Ovary (tissue), 9 donors: ENCODE data around the gene DACT3. TPM values are rescaled to one million over a fixed set of nuclear protein-coding genes. Genes with fewer than 3 reads are reported as not detected.

Source experiments
- DNase-seq, 5 donors: peaks; one replicate each; pipeline ENCODE4 v3.0.0-alpha.2; 2019 to 2020
- H3K27ac ChIP-seq, 2 donors: fragments of 200-600 bp; one replicate each; pipeline versions ENCODE4 v1.5.1 to v1.8.0; 2019 to 2022
- H3K27me3 ChIP-seq: fragments of 200-600 bp; one replicate; pipeline ENCODE4 v1.8.0; 2022
- H3K36me3 ChIP-seq: fragments of 200-600 bp; sonication (generic); one replicate; pipeline ENCODE4 v1.5.1; 2019
- H3K4me1 ChIP-seq: one replicate; pipeline ENCODE4 v1.8.1; 2013; ENCODE audit warnings: mild to moderate bottlenecking, moderate library complexity; ENCODE audit not compliant: insufficient read depth
- H3K4me3 ChIP-seq: fragments of 200-600 bp; sonication (generic); one replicate; pipeline ENCODE4 v1.5.1; 2017
- H3K9me3 ChIP-seq, 2 donors: fragments of 200-600 bp in 1 of 2; sonication (generic) in 1 of 2; one replicate each; pipeline versions ENCODE4 v1.5.1 to v1.8.1; 2013 to 2019; ENCODE audit warnings: mild to moderate bottlenecking in 1 of 2, moderate library complexity in 1 of 2
- EP300 ChIP-seq: sonication (generic); formaldehyde crosslinking; IDR thresholded peaks from one replicate; pipeline ENCODE4 v1.6.1; 2017; ENCODE audit warnings: antibody characterized with exemption
- POLR2A ChIP-seq: fragments of 450-650 bp; IDR thresholded peaks from one replicate; pipeline ENCODE4 v1.6.1; 2017; ENCODE audit warnings: antibody characterized with exemption, mild to moderate bottlenecking, moderate library complexity
- WGBS, 3 donors: extraction: QIAGEN DNeasy Blood & Tissue Kit in 1 of 3; methylation state at CpG; one replicate each; pipeline versions ENCODE4 v1.1.5 to v1.1.7; 2013 to 2017; 5-methylcytosine and 5-hydroxymethylcytosine counted together
- intact Hi-C, 4 donors: fragments of 100-400 bp; cut with DNase I; formaldehyde crosslinking; loops; one replicate each; pipeline versions ENCODE4 v1.11.0 to v1.15.1; 2022 to 2023
- polyA plus RNA-seq, 2 donors: library from polyadenylated mRNA; stranded (reverse); fragments of 200-250 nt in 1 of 2; fragments of 350-450 nt in 1 of 2; fragmentation: Illumina TruSeq in 1 of 2; extraction: RNeasy Lipid Tissue Mini Kit (QIAGEN cat#74804) in 1 of 2; gene quantifications; one replicate each; pipeline ENCODE4 v1.2.3, GENCODE V29; 2013 to 2014
- total RNA-seq, 7 donors: library from RNA; depleted of rRNA in 2 of 7; stranded (reverse); fragments of >200 nt in 2 of 7; fragmentation: NEBNext Ultra II Directional in 3 of 7; extraction: Animal tissue kit (Norgen Biotek cat#: 25700) in 3 of 7; gene quantifications; one replicate each; pipeline versions ENCODE4 v1.1.0 to v1.2.4, GENCODE V29; 2016 to 2023
- TF ChIP-seq, protein P1 (sequence below), 3 donors: fragments of 450-650 bp in 2 of 3; fragments of 200-600 bp in 1 of 3; IDR thresholded peaks; one replicate each; pipeline versions ENCODE4 v1.5.1 to v1.8.0; 2016 to 2022; ENCODE audit warnings: antibody characterized with exemption in 3 of 3, mild to moderate bottlenecking in 1 of 3
- donor health status: DM: no; HTN: no; CAD: no; lungs with moderate emphysema.
- donor health status: DM: no; HTN: no; CAD: no.
- donor health status: Bipolar disorder and iron deficiency.
- donor health status: DM: yes; HTN: yes; CAD: no.
- donor health status: DM: no; HTN: no; CAD: no.
- donor health status: DM: yes; HTN: yes; CAD: no.

The DACT3 gene
- total and polyA plus RNA-seq, 9 donors, result 7.6 to 56.5 (median 20.8) TPM

DNA sequence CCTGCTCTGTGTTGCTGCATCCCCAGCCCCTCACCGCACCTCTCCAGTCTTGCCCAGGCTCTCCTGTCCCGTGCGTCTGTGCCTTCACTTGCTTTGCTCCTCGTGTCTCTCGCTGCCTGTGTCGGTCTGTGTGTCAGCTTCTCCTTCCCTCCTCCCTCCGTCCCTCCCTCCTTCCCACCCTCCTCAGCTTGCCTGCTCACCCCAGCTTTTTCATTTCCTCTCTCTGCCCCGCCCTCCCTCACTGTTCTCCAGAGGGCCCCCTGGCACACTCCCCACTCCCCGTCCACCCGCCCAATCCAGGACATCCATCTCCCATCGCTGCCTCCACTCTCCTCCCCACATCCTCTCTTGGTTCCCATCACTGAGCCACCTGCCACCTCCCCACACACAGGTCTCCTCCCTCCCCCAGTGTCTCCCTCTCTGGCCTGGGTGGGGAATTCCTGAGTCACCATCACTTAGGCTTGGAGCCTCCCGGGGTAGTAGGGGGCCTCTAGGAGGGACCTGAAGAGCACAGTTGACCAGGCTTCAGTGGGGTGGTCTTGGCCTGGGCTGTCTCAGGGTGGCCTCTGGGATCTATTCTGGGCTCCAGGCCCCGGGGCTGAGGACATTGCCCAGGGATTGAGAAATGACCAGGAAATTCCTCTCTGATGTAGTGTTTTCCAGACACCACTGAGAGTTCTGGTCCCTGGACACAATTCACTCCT is 35.9 kb downstream of the DACT3 start, which contains the start of gene PTGIR:
Gene PTGIR (minus strand): TSS at position 132 of the 704 bp plus-strand sequence. CDS start 864 bp downstream, outside the sequence.
- peak; percentile 22 for TF ChIP-seq POLR2A
- TF ChIP-seq, protein P1, sequence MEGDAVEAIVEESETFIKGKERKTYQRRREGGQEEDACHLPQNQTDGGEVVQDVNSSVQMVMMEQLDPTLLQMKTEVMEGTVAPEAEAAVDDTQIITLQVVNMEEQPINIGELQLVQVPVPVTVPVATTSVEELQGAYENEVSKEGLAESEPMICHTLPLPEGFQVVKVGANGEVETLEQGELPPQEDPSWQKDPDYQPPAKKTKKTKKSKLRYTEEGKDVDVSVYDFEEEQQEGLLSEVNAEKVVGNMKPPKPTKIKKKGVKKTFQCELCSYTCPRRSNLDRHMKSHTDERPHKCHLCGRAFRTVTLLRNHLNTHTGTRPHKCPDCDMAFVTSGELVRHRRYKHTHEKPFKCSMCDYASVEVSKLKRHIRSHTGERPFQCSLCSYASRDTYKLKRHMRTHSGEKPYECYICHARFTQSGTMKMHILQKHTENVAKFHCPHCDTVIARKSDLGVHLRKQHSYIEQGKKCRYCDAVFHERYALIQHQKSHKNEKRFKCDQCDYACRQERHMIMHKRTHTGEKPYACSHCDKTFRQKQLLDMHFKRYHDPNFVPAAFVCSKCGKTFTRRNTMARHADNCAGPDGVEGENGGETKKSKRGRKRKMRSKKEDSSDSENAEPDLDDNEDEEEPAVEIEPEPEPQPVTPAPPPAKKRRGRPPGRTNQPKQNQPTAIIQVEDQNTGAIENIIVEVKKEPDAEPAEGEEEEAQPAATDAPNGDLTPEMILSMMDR (IDR thresholded peaks at IDR 0.05), result no peak
- TF ChIP-seq EP300, result peak; percentile 22
- DNase-seq, result peak in 1 of 5 donors; percentile 74
- H3K4me3 ChIP-seq, result no peak within 1 kb of the TSS
- no peaks in the 10 kb centered on the region for H3K9me3 ChIP-seq
- H3K4me1 ChIP-seq, result no peaks in the 10 kb centered on the region
- WGBS, 3 donors, result 25 to 43% (median 41%) methylated on average over 13 of the region's 13 CpGs
- intact Hi-C loops, result no loop called here
- peak within 1 kb of the TSS in 1 of 2 donors; percentile 21 for H3K27ac ChIP-seq
- no peaks in the 10 kb centered on the region for H3K27me3 ChIP-seq
- H3K36me3 ChIP-seq, result no peaks in the 10 kb centered on the region

DNA sequence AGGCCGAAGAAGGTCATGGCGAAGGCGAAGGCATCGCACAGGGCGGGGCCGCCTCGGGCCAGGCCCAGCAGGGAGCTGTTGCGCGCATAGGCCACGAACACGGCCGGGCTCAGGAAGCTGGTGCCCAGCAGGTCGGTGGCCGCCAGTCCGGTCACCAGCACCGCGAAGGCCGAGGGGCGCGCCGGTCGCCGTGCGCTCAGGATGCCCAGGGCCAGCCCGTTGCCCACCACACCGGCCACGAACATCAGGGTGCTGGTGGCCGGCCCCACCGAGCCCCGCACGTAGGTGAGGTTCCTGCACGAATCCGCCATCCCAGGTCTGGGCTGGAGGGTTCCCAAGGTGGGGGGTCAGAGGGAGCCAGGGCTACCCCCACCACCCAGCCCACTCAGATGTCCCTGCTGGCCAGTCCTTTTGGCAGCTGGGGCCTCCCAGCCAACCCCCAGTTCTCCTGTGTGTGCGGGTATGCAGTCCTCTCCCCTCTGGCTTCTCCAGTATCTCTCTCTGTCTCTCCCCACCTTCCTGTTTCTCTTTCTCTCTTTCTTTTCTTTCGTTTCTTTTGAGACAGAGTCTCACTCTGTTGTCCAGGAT is 37.0 kb downstream of the DACT3 start:
- intact Hi-C loops, result no loop called here
- Histone ChIP-seq H3K4me1 (no peaks in the 10 kb centered on the region), H3K9me3 (no peaks in the 10 kb centered on the region), H3K36me3 (no peaks in the 10 kb centered on the region), H3K4me3 (no peak overlapping the region), H3K27ac (no peak overlapping the region), H3K27me3 (no peaks in the 10 kb centered on the region)
- TF ChIP-seq, protein P1 (IDR thresholded peaks at IDR 0.05), result no peak
- no peak for TF ChIP-seq EP300
- no peak for TF ChIP-seq POLR2A
- DNase-seq, result no peak
- WGBS, 3 donors, result 80 to 91% (median 84%) methylated on average over 21 to 35 of the region's 35 CpGs

DNA sequence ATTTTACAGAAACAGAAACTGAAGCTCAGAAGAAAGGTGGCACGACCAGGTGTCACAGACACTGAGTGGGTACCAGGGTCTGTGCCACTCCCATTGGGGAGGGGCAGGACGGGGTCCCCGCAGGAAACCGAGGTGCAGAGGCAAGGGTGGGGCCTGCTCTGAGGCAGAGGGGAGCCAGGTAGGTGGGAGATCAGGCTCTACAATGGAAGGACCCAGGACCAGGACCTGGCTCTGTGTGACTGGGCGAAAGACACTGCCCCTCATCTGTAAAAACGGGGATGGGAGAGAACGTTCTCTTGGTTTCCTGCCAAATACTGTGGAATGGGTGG is 38.9 kb downstream of the DACT3 start:
- WGBS, 3 donors, result 59 to 74% (median 68%) methylated on average over 7 of the region's 7 CpGs
- TF ChIP-seq POLR2A, result no peak
- TF ChIP-seq, protein P1 (IDR thresholded peaks at IDR 0.05), result no peak
- no peak for TF ChIP-seq EP300
- H3K4me3 ChIP-seq, result no peak overlapping the region

DNA sequence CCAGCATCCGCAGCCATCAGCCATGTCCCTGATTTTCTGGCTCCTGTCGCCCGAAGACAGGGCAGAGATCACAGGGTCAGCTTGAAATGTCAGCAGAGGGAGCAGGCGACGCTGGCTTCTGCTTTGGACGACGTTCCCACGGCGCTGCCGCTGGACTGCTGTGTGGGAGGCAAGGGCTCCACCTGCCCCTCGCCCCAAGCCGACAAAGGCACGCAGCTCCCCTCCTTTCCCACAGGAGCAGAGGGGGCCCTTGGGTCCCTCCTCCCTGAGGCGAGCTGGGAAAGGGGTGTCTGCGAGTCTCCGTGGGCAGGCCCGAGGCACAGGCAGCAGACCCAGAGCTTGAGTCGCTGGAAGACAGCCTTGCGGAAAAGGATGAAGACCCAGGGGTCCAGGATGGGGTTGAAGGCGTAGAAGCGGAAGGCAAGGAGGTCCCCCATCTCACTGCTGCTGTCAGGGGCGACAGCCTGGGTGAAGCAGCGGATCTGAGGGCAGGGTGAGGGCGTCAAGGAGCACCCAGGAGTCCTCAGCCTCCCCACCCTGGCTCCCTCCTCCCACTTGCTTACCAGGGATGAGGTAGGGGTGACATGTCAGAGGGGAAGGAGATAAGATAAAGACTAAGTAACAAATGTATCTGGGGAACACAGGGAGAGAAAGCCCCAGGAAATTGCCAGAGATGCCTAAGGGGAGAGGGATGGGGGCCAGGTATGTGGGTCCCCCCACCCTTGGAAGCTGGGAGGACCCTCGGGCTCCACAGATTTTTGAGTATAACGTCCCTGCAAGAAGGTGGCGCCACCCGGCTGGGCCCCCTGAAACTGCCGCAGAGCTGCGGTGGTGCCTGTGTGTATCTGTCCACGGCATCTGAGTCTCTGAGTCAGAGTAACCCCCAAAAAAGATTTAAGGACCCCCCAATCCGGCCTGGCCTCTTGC is 39.5 kb downstream of the DACT3 start:
- no peak for DNase-seq
- intact Hi-C loops, result no loop called here
- Histone ChIP-seq H3K9me3 (no peaks in the 10 kb centered on the region), H3K36me3 (no peaks in the 10 kb centered on the region), H3K4me1 (no peaks in the 10 kb centered on the region), H3K27ac (peak overlapping the region in 1 of 2 donors; percentile 48), H3K27me3 (no peaks in the 10 kb centered on the region), H3K4me3 (no peak overlapping the region)
- WGBS, 3 donors, result 41 to 57% (median 51%) methylated on average over 28 to 32 of the region's 32 CpGs
- no peak for TF ChIP-seq POLR2A
- TF ChIP-seq, protein P1 (IDR thresholded peaks at IDR 0.05), result no peak
- no peak for TF ChIP-seq EP300

More for the DNA sequence above, 38.9 kb downstream of the DACT3 start:
- no peaks in the 10 kb centered on the region for H3K36me3 ChIP-seq
- H3K4me1 ChIP-seq, result no peaks in the 10 kb centered on the region
- intact Hi-C loops, result no loop called here
- H3K27ac ChIP-seq, result no peak overlapping the region
- H3K27me3 ChIP-seq, result no peaks in the 10 kb centered on the region
- H3K9me3 ChIP-seq, result no peaks in the 10 kb centered on the region
- no peak for DNase-seq
